Activated naive CD8-positive, alpha-beta T cell (primary cell): Measurements from ENCODE around the gene TANGO6.
"Not testable (repeated sequence)": the region's sequence is repeated elsewhere in the genome, so short reads cannot be mapped to it uniquely, and the experiment has no call there.

Experiments used
- H3K27ac Mint-ChIP-seq: one replicate; pipeline ENCODE4 v1.8.0; 2021; ENCODE audit warnings: mixed read lengths
- H3K27me3 Mint-ChIP-seq: one replicate; pipeline ENCODE4 v1.8.0; 2021; ENCODE audit warnings: mixed read lengths
- H3K36me3 Mint-ChIP-seq: one replicate; pipeline ENCODE4 v1.8.0; 2021; ENCODE audit warnings: mixed read lengths
- H3K4me1 Mint-ChIP-seq: one replicate; pipeline ENCODE4 v1.8.0; 2021; ENCODE audit warnings: low read depth, mixed read lengths
- H3K4me3 Mint-ChIP-seq: one replicate; pipeline ENCODE4 v1.8.0; 2021; ENCODE audit warnings: mild to moderate bottlenecking, mixed read lengths
- H3K9me3 Mint-ChIP-seq: one replicate; pipeline ENCODE4 v1.8.0; 2021; ENCODE audit warnings: low read depth, mixed read lengths

TANGO6 gene

GRCh38 chr16:68987734-68988457 lies 144.6 kb downstream of the TANGO6 start:
- H3K4me1 Mint-ChIP-seq: no peaks in the 10 kb centered on the region
- no peaks in the 10 kb centered on the region for H3K9me3 Mint-ChIP-seq
- no peak overlapping the region for H3K4me3 Mint-ChIP-seq
- H3K36me3 Mint-ChIP-seq: peaks cover 16% of the 10 kb centered on the region
- H3K27ac Mint-ChIP-seq: no peak overlapping the region
- H3K27me3 Mint-ChIP-seq: no peaks in the 10 kb centered on the region

- H3K4me3 Mint-ChIP-seq, H3K4me1 Mint-ChIP-seq, H3K27me3 Mint-ChIP-seq, H3K27ac Mint-ChIP-seq, H3K9me3 Mint-ChIP-seq: not testable (repeated sequence)
- peaks cover 19% of the 10 kb centered on the region for H3K36me3 Mint-ChIP-seq
These were observed 147.0 kb downstream of the TANGO6 start for GRCh38 chr16:68990172-68990845.

GRCh38 chr16:68991075-68991474 lies 147.7 kb downstream of the TANGO6 start:
- no peaks in the 10 kb centered on the region for H3K27me3 Mint-ChIP-seq
- H3K4me3 Mint-ChIP-seq: no peak overlapping the region
- H3K9me3 Mint-ChIP-seq: no peaks in the 10 kb centered on the region
- H3K4me1 Mint-ChIP-seq: no peaks in the 10 kb centered on the region
- no peak overlapping the region for H3K27ac Mint-ChIP-seq
- peaks cover 19% of the 10 kb centered on the region for H3K36me3 Mint-ChIP-seq

GRCh38 chr16:68992521-68992920 lies 149.2 kb downstream of the TANGO6 start:
- Mint-ChIP-seq H3K36me3 (peaks cover 25% of the 10 kb centered on the region), H3K4me3 (no peak overlapping the region), H3K4me1 (no peaks in the 10 kb centered on the region), H3K9me3 (no peaks in the 10 kb centered on the region), H3K27me3 (no peaks in the 10 kb centered on the region), H3K27ac (no peak overlapping the region)

- Mint-ChIP-seq H3K4me1 (no peaks in the 10 kb centered on the region), H3K4me3 (no peak overlapping the region), H3K27ac (no peak overlapping the region), H3K27me3 (no peaks in the 10 kb centered on the region), H3K9me3 (no peaks in the 10 kb centered on the region), H3K36me3 (peaks cover 22% of the 10 kb centered on the region)
These were observed 150.1 kb downstream of the TANGO6 start for GRCh38 chr16:68993456-68993855.

- Mint-ChIP-seq H3K27ac (no peak overlapping the region), H3K4me1 (no peaks in the 10 kb centered on the region), H3K27me3 (no peaks in the 10 kb centered on the region), H3K4me3 (no peak overlapping the region), H3K36me3 (peaks cover 22% of the 10 kb centered on the region), H3K9me3 (no peaks in the 10 kb centered on the region)
These were observed 150.6 kb downstream of the TANGO6 start for GRCh38 chr16:68993885-68994284.

- Mint-ChIP-seq H3K4me3 (no peak overlapping the region), H3K36me3 (peaks cover 22% of the 10 kb centered on the region), H3K9me3 (no peaks in the 10 kb centered on the region)
These were observed 151.0 kb downstream of the TANGO6 start for GRCh38 chr16:68994324-68994723.

GRCh38 chr16:68995011-68995504 lies 151.7 kb downstream of the TANGO6 start:
- Mint-ChIP-seq H3K27ac (no peak overlapping the region), H3K27me3 (no peaks in the 10 kb centered on the region), H3K4me1 (no peaks in the 10 kb centered on the region), H3K36me3 (peaks cover 21% of the 10 kb centered on the region), H3K4me3 (no peak overlapping the region), H3K9me3 (no peaks in the 10 kb centered on the region)

More at GRCh38 chr16:68994324-68994723, 151.0 kb downstream of the TANGO6 start:
- H3K27ac Mint-ChIP-seq: no peak overlapping the region
- no peaks in the 10 kb centered on the region for H3K4me1 Mint-ChIP-seq
- no peaks in the 10 kb centered on the region for H3K27me3 Mint-ChIP-seq

GRCh38 chr16:68997564-68997963 lies 154.2 kb downstream of the TANGO6 start:
- Mint-ChIP-seq H3K27ac (no peak overlapping the region), H3K36me3 (peaks cover 28% of the 10 kb centered on the region), H3K4me1 (no peaks in the 10 kb centered on the region), H3K27me3 (no peaks in the 10 kb centered on the region), H3K9me3 (no peaks in the 10 kb centered on the region), H3K4me3 (no peak overlapping the region)

- Mint-ChIP-seq H3K36me3 (peaks cover 32% of the 10 kb centered on the region), H3K4me3 (no peak overlapping the region), H3K27ac (no peak overlapping the region), H3K9me3 (peaks cover 4% of the 10 kb centered on the region), H3K27me3 (no peaks in the 10 kb centered on the region), H3K4me1 (no peaks in the 10 kb centered on the region)
These were observed 155.8 kb downstream of the TANGO6 start for GRCh38 chr16:68999114-68999513.

GRCh38 chr16:69003500-69003899 lies 160.2 kb downstream of the TANGO6 start:
- H3K4me3 Mint-ChIP-seq: no peak overlapping the region
- H3K27ac Mint-ChIP-seq: no peak overlapping the region
- no peaks in the 10 kb centered on the region for H3K4me1 Mint-ChIP-seq
- no peaks in the 10 kb centered on the region for H3K27me3 Mint-ChIP-seq
- H3K36me3 Mint-ChIP-seq: peaks cover 17% of the 10 kb centered on the region
- peaks cover 4% of the 10 kb centered on the region for H3K9me3 Mint-ChIP-seq

- Mint-ChIP-seq H3K27ac (no peak overlapping the region), H3K9me3 (peaks cover 4% of the 10 kb centered on the region), H3K27me3 (no peaks in the 10 kb centered on the region), H3K36me3 (peaks cover 16% of the 10 kb centered on the region), H3K4me3 (no peak overlapping the region), H3K4me1 (no peaks in the 10 kb centered on the region)
These were observed 162.5 kb downstream of the TANGO6 start for GRCh38 chr16:69005641-69006355.

GRCh38 chr16:69012906-69013305 lies 169.6 kb downstream of the TANGO6 start:
- Mint-ChIP-seq H3K4me1 (peaks cover 4% of the 10 kb centered on the region), H3K36me3 (peaks cover 10% of the 10 kb centered on the region), H3K9me3 (no peaks in the 10 kb centered on the region), H3K27ac (no peak overlapping the region), H3K4me3 (no peak overlapping the region), H3K27me3 (no peaks in the 10 kb centered on the region)

- Mint-ChIP-seq H3K4me3 (no peak overlapping the region), H3K27me3 (no peaks in the 10 kb centered on the region), H3K36me3 (peaks cover 10% of the 10 kb centered on the region), H3K27ac (no peak overlapping the region), H3K9me3 (no peaks in the 10 kb centered on the region), H3K4me1 (peaks cover 4% of the 10 kb centered on the region)
These were observed 170.7 kb downstream of the TANGO6 start for GRCh38 chr16:69013991-69014390.

- Mint-ChIP-seq H3K27ac (no peak overlapping the region), H3K4me1 (peaks cover 4% of the 10 kb centered on the region), H3K27me3 (no peaks in the 10 kb centered on the region), H3K36me3 (peaks cover 7% of the 10 kb centered on the region), H3K9me3 (no peaks in the 10 kb centered on the region), H3K4me3 (no peak overlapping the region)
These were observed 171.5 kb downstream of the TANGO6 start for GRCh38 chr16:69014811-69015210.
